Fibroblast of skin of left quadriceps (primary cell): ENCODE data around the gene PRKACB.

Source experiments
- DNase-seq, 2 experiments: peaks; one replicate each; pipeline ENCODE4 v3.0.0-alpha.2; 2013; ENCODE audit warnings: low read depth in 2 of 2

Gene PRKACB

GRCh38 chr1:84143796-84144565 lies at the start of gene PRKACB:
Gene PRKACB, plus strand, starts transcription at chr1:84144271. Its CDS starts 91 bp downstream, at chr1:84144362.
- no peak for DNase-seq

GRCh38 chr1:84095308-84095707 lies 48.8 kb upstream of the PRKACB start:
- no peak for DNase-seq

GRCh38 chr1:84096176-84096575 lies 47.9 kb upstream of the PRKACB start:
- DNase-seq: no peak

DNA sequence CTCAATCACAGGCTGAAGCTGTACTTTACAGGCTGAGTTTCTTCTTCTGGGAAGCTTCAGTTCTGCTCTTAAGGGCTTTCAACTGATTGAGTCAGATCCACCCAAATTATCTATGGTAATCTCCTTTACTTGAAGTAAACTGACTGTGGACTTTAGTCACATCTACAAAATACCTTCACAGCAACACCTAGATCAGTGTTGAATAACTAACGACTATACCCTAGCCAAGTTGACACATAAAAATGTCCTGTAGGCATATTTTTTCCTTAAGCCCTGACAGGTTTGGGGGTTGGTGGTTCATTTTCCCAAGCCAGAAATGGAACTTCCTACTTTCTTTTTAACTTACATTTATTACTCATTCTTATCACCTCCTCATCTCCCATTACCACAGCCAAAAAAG lies 42.9 kb upstream of the PRKACB start:
- no peak for DNase-seq

GRCh38 chr1:84103197-84103992 lies 40.7 kb upstream of the PRKACB start:
- DNase-seq: peak; percentile 63 to 64

DNA sequence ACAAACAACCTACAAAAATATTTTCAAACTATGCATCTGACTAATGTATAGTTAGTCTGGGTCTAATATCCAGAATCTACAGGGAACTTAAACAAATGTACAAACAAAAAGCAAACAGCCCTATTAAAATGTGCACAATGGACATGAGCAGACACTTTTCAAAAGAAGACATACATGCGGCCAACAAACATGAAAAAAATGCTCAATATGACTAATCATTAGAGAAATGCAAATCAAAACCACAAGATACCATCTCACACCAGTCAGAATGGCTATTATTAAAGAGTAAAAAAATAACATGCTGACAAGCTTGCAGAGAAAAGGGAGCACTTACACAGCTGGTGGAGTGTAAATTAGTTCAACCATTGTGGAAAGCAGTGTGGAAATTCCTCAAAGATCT lies 36.5 kb upstream of the PRKACB start:
- DNase-seq: peak; percentile 60 to 63

GRCh38 chr1:84107955-84108354 lies 36.1 kb upstream of the PRKACB start:
- no peak for DNase-seq

DNA sequence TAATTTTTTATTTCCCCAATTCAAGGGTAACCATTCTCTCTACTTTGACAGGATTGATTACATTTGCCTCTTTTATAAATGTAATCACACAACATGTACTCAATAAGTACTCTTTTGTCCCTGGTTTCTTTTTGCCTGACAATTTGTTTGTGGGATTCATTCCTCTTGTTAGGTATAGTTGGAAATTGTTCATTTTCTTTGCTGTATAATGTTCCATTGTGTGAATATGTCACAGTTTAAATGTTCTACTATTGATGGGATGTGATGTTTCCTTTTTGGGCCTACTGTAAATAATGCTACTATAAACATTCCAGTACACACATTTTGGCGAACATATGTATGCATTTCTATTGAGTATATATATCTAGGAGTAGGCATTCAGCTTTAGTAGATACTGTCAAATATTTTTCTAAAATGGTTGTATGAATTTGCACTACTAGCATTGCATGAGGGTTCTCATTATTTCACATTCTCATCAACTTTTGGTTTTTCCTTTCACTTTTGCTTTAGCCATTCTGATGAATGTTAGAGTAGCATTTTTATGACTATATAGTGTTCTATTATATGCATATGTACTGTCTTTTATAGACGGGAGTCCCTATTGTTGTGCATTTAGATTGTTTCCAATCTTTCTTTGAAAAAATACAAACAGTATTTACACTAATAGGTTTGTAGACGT lies 35.0 kb upstream of the PRKACB start:
- no peak for DNase-seq

- no peak for DNase-seq
These were observed 33.4 kb upstream of the PRKACB start for GRCh38 chr1:84110629-84111028.

DNA sequence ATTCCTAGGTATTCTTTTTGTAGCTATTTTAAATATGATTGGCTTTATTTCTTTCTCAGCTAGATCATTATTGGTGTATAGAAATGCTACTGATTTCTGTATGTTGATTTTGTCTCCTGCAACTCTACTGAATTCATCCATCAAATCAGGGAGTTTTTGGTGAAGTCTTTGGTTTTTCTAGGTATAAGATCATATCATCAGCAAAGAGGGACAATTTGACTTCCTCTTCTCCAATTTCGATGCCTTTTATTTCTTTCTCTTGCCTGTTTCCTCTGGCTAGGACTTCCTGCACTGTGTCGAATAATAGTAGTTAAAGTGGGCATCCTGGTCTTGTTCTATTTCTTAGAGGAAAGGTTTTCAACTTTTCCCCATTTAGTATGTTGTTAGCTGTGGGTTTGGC lies 27.5 kb upstream of the PRKACB start:
- no peak for DNase-seq

DNA sequence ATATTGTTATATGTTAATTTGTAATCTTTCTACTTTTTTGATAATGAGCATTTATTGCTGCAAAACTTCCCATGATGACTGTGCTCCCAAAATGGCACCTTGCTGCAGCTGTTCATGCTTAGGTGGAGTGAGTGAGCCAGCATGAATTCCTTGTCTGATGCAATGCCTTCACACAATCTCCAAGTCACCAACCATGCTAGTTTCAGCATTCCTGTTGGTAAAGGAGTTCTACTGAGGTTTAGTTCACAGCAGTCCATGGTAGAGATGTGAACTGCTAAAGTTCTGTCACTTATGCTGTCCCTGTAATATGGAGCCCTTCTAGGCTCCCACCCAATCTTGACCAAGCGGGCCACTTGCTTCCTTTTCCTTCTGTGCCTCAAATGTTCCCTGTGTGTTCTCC lies 26.2 kb upstream of the PRKACB start:
- DNase-seq: peak; percentile 31 to 46

DNA sequence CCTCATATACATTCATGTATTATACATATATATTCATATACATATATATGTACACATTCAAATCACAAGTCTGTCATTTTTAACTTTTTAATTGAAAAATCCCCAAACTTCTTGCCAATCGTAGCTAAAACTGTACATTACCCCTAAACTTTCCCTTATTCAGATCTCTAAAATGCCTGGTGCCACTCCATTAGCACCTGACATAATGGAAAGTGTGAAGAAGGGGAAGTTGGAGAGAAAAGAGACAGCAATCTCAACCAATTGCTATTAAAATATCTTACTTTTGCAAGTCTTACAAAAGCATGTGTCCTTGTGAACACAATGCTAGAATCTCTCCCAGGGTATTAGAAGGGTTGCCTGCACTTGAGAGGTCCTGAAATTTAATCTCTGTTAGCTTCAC lies 22.7 kb upstream of the PRKACB start:
- DNase-seq: no peak

GRCh38 chr1:84122780-84123382 lies 21.2 kb upstream of the PRKACB start:
- DNase-seq: no peak

DNA sequence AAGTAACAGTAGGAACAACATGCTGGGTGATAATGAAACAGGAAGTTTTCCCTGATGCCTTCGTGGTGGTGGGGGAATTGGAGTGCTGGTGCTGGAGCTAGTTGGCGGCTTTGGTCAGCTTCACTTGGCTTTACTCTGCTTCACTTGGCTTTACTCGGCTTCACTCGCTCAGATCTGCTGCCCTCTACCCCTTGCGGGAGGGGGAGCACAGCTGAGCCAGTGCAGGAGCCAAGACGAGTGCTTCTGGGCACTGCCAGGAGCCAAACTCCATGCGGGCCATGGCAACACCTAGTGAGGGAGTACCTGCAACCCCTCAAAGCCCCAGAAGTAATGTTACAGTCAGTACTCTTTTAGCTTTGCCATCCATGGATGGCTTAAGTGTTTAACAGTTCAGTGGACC lies 10.6 kb upstream of the PRKACB start:
- no peak for DNase-seq

DNA sequence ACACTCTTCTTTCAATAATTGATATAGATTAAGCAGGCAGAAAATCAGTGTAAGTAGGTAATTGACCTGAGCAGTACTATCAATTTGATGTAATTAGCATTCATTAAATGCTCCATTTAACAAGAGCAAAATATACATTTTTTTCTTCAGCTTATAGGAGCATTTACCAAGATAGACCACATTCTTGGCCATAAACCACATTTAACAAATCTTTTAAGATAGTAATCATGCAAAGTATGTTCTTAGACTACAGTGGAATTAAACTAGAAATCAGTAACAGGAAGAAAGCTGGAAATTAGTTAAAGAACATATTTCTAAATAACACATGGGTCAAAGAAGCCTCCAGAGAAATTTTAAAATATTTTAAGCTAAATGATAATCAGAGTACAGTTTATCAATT lies 8.7 kb upstream of the PRKACB start:
- DNase-seq: no peak

DNA sequence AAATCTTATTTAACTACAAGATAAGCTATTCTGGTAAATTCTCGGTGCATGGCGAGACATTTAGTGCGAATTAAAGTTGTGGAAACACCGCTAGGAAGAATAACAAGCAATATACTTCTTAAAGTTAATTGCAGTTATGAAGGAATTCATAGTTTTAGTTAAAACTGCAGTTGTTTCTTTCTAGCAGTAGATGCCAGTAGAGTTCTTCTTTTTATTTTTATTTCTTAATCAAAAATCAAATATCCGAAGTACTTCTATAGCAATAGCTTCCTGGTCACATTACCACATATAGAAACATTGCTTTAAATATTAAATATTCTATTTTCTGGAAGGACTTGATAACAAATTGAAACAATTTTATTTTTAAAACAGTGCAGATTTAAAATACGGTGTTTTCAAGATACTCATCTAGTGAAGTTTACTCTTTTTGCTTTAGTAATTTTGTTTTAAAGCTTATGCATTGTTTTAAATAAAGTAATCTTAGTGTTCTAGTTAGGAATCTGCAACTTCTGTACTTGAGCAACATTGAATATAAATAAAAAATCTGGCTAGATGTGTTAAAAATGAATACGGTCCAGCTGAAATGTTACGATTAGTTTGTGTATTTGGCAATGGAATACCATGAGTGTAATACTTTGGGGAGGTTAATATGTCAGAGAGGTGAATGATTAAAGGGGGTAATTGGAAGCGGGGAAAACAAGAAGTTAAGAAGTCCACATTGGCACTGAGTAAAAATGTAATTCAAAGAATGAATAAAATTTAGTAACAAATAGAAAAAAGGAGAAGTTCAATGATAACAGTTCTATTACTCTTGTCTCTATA lies 2.7 kb upstream of the PRKACB start:
- no peak for DNase-seq

DNA sequence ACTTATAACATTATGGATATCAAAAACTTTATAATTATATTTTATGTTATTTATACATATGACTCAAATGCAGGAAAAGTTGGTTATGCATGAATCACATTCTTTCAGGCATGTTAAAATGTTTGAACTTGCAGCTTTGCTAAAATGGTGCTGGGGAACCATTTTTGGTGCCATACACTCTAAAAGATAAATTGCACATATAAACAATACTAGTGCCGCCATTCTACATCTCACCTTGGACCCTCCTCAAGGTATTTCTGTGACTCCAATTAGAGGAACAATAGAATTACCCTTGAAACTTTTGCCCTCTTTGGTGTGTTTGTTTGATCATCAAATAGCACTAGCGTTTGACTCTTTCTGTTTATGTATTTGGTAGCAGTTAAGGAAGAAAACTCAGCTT lies 997 bp downstream of the PRKACB start:
- DNase-seq: no peak

DNA sequence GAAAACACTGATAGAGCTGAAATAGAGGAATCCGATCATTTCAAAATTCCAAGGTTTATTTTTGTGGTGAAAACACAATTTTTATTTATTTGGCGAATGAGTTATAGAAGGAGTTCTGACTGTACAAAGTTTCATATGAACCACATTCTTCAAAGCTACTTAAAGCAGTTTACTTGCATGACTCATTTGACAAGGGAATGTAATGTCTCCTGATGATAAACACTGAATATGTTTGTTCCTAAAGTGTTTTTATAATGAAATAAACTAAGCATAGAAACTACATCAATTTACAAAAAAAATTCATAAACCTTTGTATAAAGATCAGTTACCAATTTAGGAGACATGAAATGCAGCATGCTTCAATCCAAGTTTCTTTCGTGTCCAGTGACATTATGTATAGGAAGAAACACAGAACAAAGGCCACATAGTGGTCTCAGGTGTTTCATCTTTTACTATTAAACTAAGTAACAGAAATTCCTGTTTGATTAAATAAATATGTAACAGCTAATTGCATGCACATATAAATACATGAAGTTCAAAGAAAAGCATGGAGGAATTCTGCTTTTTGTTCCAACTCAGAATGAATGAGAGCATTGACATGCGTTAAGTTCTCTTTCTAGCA lies 2.5 kb downstream of the PRKACB start:
- DNase-seq: peak in 1 of 2 experiments; percentile 43

DNA sequence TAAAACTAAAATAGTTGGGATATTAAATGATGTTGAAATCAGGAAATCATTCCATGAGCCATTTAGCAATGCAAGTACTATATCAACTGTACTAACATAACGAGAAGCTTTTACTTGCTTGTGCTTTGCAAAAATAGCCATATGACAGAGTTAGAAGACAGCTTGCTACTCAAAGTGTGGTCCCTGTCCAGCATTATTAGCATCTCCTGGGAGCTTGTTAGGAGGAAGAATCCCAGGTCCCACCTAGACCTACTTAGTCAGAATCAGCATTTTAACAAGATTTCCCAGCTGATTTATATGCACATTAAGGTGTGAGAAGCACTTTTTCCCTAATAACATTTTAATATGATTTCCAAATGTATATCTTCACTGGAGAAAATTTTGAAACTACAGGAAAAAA lies 4.7 kb downstream of the PRKACB start:
- DNase-seq: no peak

DNA sequence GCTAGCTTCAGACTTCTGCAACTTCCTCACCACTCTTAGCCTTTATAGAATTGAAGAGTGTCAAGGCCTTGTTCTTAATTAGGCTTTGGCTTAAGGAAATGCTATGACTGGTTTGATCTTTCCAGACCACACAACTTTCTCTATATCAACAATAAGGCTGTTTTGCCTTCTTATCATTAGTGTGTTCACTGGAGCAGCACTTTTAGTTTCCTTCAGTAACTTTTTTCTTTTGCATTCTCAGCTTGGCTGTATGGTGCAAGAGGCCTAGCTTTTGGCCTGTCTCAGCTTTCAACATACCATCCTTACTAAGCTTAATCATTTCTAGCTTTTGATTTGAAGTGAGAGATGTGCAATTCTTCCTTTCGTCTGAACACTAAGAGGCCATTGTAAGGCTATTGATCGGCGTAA lies 8.6 kb downstream of the PRKACB start:
- DNase-seq: no peak

GRCh38 chr1:84155517-84155916 lies 11.4 kb downstream of the PRKACB start:
- DNase-seq: no peak
